ENCODE measurements around the gene DUS4L. TPM values are rescaled to one million over a fixed set of nuclear protein-coding genes. Genes with fewer than 3 reads are reported as not detected.

The DUS4L gene
- total RNA-seq, 1 experiment from 2014 or later: 19.3 TPM

- BruUV-seq (replicated peaks): no TSS peak
- no peak overlapping the region for H3K27ac Mint-ChIP-seq (ENCODE audit: unreplicated experiment)
- no peaks in the 10 kb centered on the region for H3K9me3 Mint-ChIP-seq (ENCODE audit: unreplicated experiment)
- DNase-seq: no peak
- intact Hi-C loops (cut with micrococcal nuclease; ENCODE audit: unreplicated experiment): no loop called here
- no peak overlapping the region for H3K4me3 Mint-ChIP-seq (ENCODE audit: unreplicated experiment)
- H3K27me3 ChIP-seq (replicated peaks; ENCODE audit: control insufficient read depth, insufficient read depth, low read length): no peaks in the 10 kb centered on the region
- H3K36me3 ChIP-seq (ENCODE audit: control insufficient read depth, insufficient read depth, low read length): no peaks in the 10 kb centered on the region
- H3K9me3 ChIP-seq: no peaks in the 10 kb centered on the region
- no peaks in the 10 kb centered on the region for H3K36me3 Mint-ChIP-seq (ENCODE audit: insufficient read depth, unreplicated experiment)
- H3K4me1 ChIP-seq: no peaks in the 10 kb centered on the region
- CTCF ChIA-PET: no interaction called here
- H3K4me3 ChIP-seq (ENCODE audit: low read depth, low read length): no peak overlapping the region
- H3K4me1 Mint-ChIP-seq (ENCODE audit: low read depth, unreplicated experiment): no peaks in the 10 kb centered on the region
- POLR2A ChIA-PET: no interaction called here
- TF ChIP-seq CTCF (IDR thresholded peaks at IDR 0.05; ENCODE audit: insufficient read depth in 1 of 2, low read depth in 1 of 2, low read length in 1 of 2, severe bottlenecking in 1 of 2, unreplicated experiment in 1 of 2): no peak
- no peaks in the 10 kb centered on the region for H3K27me3 Mint-ChIP-seq (ENCODE audit: insufficient read depth, unreplicated experiment)
Measured at GRCh38 chr7:107609811-107610261, 46.1 kb downstream of the DUS4L start.

- no peak for DNase-seq
- TF ChIP-seq CTCF (IDR thresholded peaks at IDR 0.05; ENCODE audit: insufficient read depth in 1 of 2, low read depth in 1 of 2, low read length in 1 of 2, severe bottlenecking in 1 of 2, unreplicated experiment in 1 of 2): no peak
- CTCF ChIA-PET: no interaction called here
- Histone ChIP-seq H3K9me3 (no peaks in the 10 kb centered on the region), H3K27me3 (replicated peaks; ENCODE audit: control insufficient read depth, insufficient read depth, low read length) (no peaks in the 10 kb centered on the region), H3K36me3 (ENCODE audit: control insufficient read depth, insufficient read depth, low read length) (no peaks in the 10 kb centered on the region), H3K4me1 (no peaks in the 10 kb centered on the region), H3K4me3 (ENCODE audit: low read depth, low read length) (no peak overlapping the region)
- H3K9me3 Mint-ChIP-seq (ENCODE audit: unreplicated experiment): no peaks in the 10 kb centered on the region
- H3K4me3 Mint-ChIP-seq (ENCODE audit: unreplicated experiment): no peak overlapping the region
- H3K27me3 Mint-ChIP-seq (ENCODE audit: insufficient read depth, unreplicated experiment): no peaks in the 10 kb centered on the region
- BruUV-seq (replicated peaks): no TSS peak
- no peaks in the 10 kb centered on the region for H3K4me1 Mint-ChIP-seq (ENCODE audit: low read depth, unreplicated experiment)
- no peaks in the 10 kb centered on the region for H3K36me3 Mint-ChIP-seq (ENCODE audit: insufficient read depth, unreplicated experiment)
- intact Hi-C loops (cut with micrococcal nuclease; ENCODE audit: unreplicated experiment): no loop called here
- H3K27ac Mint-ChIP-seq (ENCODE audit: unreplicated experiment): no peak overlapping the region
- POLR2A ChIA-PET: no interaction called here
Measured at GRCh38 chr7:107610323-107610722, 46.6 kb downstream of the DUS4L start.

GRCh38 chr7:107613439-107613838 lies 49.7 kb downstream of the DUS4L start:
- Mint-ChIP-seq H3K27ac (ENCODE audit: unreplicated experiment) (no peak overlapping the region), H3K27me3 (ENCODE audit: insufficient read depth, unreplicated experiment) (no peaks in the 10 kb centered on the region), H3K4me3 (ENCODE audit: unreplicated experiment) (no peak overlapping the region), H3K36me3 (ENCODE audit: insufficient read depth, unreplicated experiment) (no peaks in the 10 kb centered on the region), H3K9me3 (ENCODE audit: unreplicated experiment) (no peaks in the 10 kb centered on the region), H3K4me1 (ENCODE audit: low read depth, unreplicated experiment) (no peaks in the 10 kb centered on the region)
- no peak for DNase-seq
- BruUV-seq (replicated peaks): no TSS peak
- Histone ChIP-seq H3K36me3 (ENCODE audit: control insufficient read depth, insufficient read depth, low read length) (no peaks in the 10 kb centered on the region), H3K9me3 (no peaks in the 10 kb centered on the region), H3K27me3 (replicated peaks; ENCODE audit: control insufficient read depth, insufficient read depth, low read length) (no peaks in the 10 kb centered on the region), H3K4me3 (ENCODE audit: low read depth, low read length) (no peak overlapping the region), H3K4me1 (no peaks in the 10 kb centered on the region)
- no peak for TF ChIP-seq CTCF (IDR thresholded peaks at IDR 0.05; ENCODE audit: insufficient read depth in 1 of 2, low read depth in 1 of 2, low read length in 1 of 2, severe bottlenecking in 1 of 2, unreplicated experiment in 1 of 2)
- intact Hi-C loops (cut with micrococcal nuclease; ENCODE audit: unreplicated experiment): no loop called here
- CTCF ChIA-PET: no interaction called here
- POLR2A ChIA-PET: no interaction called here
